ENCODE measurements around the gene ZNF580. TPM values are rescaled to one million over a fixed set of nuclear protein-coding genes. Genes with fewer than 3 reads are reported as not detected.

Gene ZNF580
- total and polyA plus RNA-seq, 2 of the 8 experiments (the other 6 are each of a cell fraction or from before 2014, with no cell fraction given), result 12.0 to 24.6 TPM

DNA sequence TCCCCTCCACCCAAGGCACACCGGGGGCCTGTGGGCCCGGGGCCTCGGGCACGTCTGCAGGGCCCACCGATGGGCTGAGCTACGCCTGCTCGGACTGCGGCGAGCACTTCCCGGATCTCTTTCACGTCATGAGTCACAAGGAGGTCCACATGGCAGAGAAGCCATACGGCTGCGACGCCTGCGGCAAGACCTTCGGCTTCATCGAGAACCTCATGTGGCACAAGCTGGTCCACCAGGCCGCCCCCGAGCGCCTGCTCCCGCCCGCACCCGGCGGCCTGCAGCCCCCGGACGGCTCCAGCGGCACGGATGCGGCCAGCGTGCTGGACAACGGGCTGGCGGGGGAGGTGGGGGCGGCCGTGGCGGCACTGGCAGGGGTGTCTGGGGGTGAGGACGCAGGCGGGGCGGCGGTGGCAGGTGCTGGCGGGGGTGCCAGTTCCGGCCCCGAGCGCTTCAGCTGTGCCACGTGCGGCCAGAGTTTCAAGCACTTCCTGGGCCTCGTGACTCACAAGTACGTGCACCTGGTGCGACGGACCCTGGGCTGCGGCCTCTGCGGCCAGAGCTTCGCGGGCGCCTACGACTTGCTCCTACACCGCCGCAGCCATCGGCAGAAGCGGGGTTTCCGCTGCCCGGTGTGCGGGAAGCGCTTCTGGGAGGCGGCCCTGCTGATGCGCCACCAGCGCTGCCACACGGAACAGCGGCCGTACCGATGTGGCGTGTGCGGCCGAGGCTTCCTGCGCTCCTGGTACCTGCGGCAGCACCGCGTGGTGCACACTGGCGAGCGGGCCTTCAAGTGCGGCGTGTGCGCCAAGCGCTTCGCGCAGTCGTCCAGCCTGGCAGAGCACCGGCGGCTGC lies 25.0 kb upstream of the ZNF580 start:
- Histone ChIP-seq H3K9me3 (ENCODE audit: insufficient read depth in 2 of 2, low read depth in 1 of 2, low read length in 1 of 2) (no peaks in the 10 kb centered on the region; a peak in 1 of 4 replicates), H2AK5ac (ENCODE audit: low read depth, low read length) (no peak overlapping the region), H3K79me1 (ENCODE audit: low read depth, low read length) (no peaks in the 10 kb centered on the region; the same call in 1 of the 2 replicates), H4K8ac (ENCODE audit: extremely low read depth, insufficient read depth, low read length) (no peak overlapping the region; the same call in 1 of the 2 replicates), H3K4me1 (replicated peaks in 1 of 4; ENCODE audit: control insufficient read depth in 3 of 4, insufficient read depth in 4 of 4, low read length in 3 of 4) (no peaks in the 10 kb centered on the region), H2BK12ac (ENCODE audit: low read depth, low read length) (no peak overlapping the region), H4K20me1 (replicated peaks in 1 of 2; ENCODE audit: control insufficient read depth in 1 of 2, insufficient read depth in 2 of 2, low read length in 2 of 2) (peaks cover 6 to 17% of the 10 kb centered on the region in 2 experiments), H2BK5ac (ENCODE audit: low read depth, low read length) (no peak overlapping the region), H3K79me2 (ENCODE audit: control insufficient read depth in 1 of 2, insufficient read depth in 2 of 2, low read length in 2 of 2) (no peaks in the 10 kb centered on the region), H3K4me2 (ENCODE audit: insufficient read depth in 1 of 2, low read depth in 2 of 2, low read length in 2 of 2) (no peak overlapping the region), H3K23me2 (ENCODE audit: low read depth, low read length) (no peaks in the 10 kb centered on the region), H2BK120ac (replicated peaks; ENCODE audit: low read depth, low read length) (no peak overlapping the region), H4K91ac (replicated peaks; ENCODE audit: insufficient read length, low read length) (no peak overlapping the region), H3K9ac (replicated peaks in 1 of 4; ENCODE audit: extremely low read depth in 1 of 4, low read depth in 3 of 4, low read length in 3 of 4) (no peak overlapping the region), H3K36me3 (ENCODE audit: control insufficient read depth in 2 of 4, insufficient read depth in 4 of 4, low read length in 3 of 4) (peaks cover 0 to 33% (median 2%) of the 10 kb centered on the region in 4 experiments; a peak in 6 of 8 replicates), H3K56ac (replicated peaks; ENCODE audit: insufficient read length, low read depth, low read length) (no peak overlapping the region), H3K4ac (replicated peaks; ENCODE audit: insufficient read length, low read depth, low read length) (no peak overlapping the region), H2AFZ (ENCODE audit: low read length) (no peak overlapping the region), H3K27ac (ENCODE audit: low read depth, low read length) (no peak overlapping the region), H3K14ac (ENCODE audit: insufficient read length) (no peak overlapping the region), H2BK20ac (ENCODE audit: low read length) (no peak overlapping the region), H2BK15ac (ENCODE audit: low read length) (no peak overlapping the region), H3K18ac (ENCODE audit: extremely low read depth, low read length) (no peak overlapping the region), H4K5ac (ENCODE audit: insufficient read length, low read depth, low read length) (no peak overlapping the region), H3K23ac (ENCODE audit: insufficient read length) (no peak overlapping the region), H3K4me3 (ENCODE audit: extremely low read depth in 1 of 4, insufficient read depth in 2 of 4, low read depth in 3 of 4, low read length in 4 of 4) (no peak overlapping the region), H3K27me3 (replicated peaks in 1 of 4; ENCODE audit: control insufficient read depth in 3 of 4, extremely low read depth in 1 of 4, insufficient read depth in 3 of 4, low read length in 3 of 4) (peaks cover 0 to 2% (median 0%) of the 10 kb centered on the region in 4 experiments; a peak in 1 of 7 replicates)
- ChIA-PET POLR2A (ENCODE audit: partially characterized antibody) (interaction anchor here (0.8 to 3.2 kb wide), 8 partner anchors 9 to 121 kb away, joined by 3 to 12 read pairs (median 3); partner anchors contain the start of genes FIZ1, ZNF580, ZNF784 and ZNF865), CTCF (ENCODE audit: partially characterized antibody) (interaction anchor here (0.5 to 1.1 kb wide), 2 partner anchors 10 to 354 kb away, joined by 3 to 4 read pairs; partner anchors contain the start of gene ZNF865)
- FAIRE-seq (no peak), DNase-seq (ENCODE audit: low read depth in 1 of 2, low spot score in 2 of 2) (no peak)
- 97% methylated on average over 52 of the region's 88 CpGs; no CpG with 5 or more reads in 1 of the 2 experiments for WGBS, 2 experiments (ENCODE audit: extremely low coverage in 1 of 2, insufficient coverage in 1 of 2, insufficient read length in 1 of 2, insufficient replicate concordance in 2 of 2, low coverage in 1 of 2, low lambda C conversion rate in 2 of 2, missing lambda C conversion rate in 1 of 2)
- TF ChIP-seq SP1 (IDR thresholded peaks at IDR 0.05; ENCODE audit: low read depth, low read length) (no peak), GTF2F1 (IDR thresholded peaks at IDR 0.05; ENCODE audit: borderline replicate concordance, low read depth, low read length) (no peak), SRF (IDR thresholded peaks at IDR 0.05; ENCODE audit: low read depth, low read length) (no peak), NANOG (IDR thresholded peaks at IDR 0.05; ENCODE audit: insufficient read depth, low read depth, low read length, poor library complexity, severe bottlenecking) (no peak), KDM1A (IDR thresholded peaks at IDR 0.05; ENCODE audit: borderline replicate concordance, low read length) (no peak)
- TF ChIP-seq, protein P1, sequence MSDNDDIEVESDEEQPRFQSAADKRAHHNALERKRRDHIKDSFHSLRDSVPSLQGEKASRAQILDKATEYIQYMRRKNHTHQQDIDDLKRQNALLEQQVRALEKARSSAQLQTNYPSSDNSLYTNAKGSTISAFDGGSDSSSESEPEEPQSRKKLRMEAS (IDR thresholded peaks at IDR 0.05), result no peak

Data from H1 (cell line).